Mucosa of rectum (tissue), 2 donors: Measurements from ENCODE around the gene TBATA.

Experiments used
- H3K27ac ChIP-seq, 2 donors: one replicate each; pipeline ENCODE4 v1.7.0; 2013; ENCODE audit warnings: inconsistent platforms in 2 of 2, low read depth in 2 of 2, low read length in 2 of 2
- H3K27me3 ChIP-seq, 2 donors: one replicate each; pipeline ENCODE4 v1.7.0; 2013; ENCODE audit warnings: low read length in 2 of 2; ENCODE audit not compliant: control insufficient read depth in 2 of 2, insufficient read depth in 2 of 2
- H3K36me3 ChIP-seq, 2 donors: one replicate each; pipeline ENCODE4 v1.7.0; 2013; ENCODE audit warnings: low read length in 2 of 2; ENCODE audit not compliant: control insufficient read depth in 2 of 2, insufficient read depth in 2 of 2
- H3K4me1 ChIP-seq, 2 donors: one replicate each; pipeline ENCODE4 v1.7.0; 2013; ENCODE audit warnings: low read length in 2 of 2, mild to moderate bottlenecking in 1 of 2; ENCODE audit not compliant: control insufficient read depth in 2 of 2, insufficient read depth in 2 of 2
- H3K4me3 ChIP-seq, 2 donors: one replicate each; pipeline ENCODE4 v1.7.0; 2013; ENCODE audit warnings: low read length in 2 of 2
- H3K9ac ChIP-seq, 2 donors: one replicate each; pipeline ENCODE4 v1.7.0; 2013; ENCODE audit warnings: low read length in 2 of 2, low read depth in 1 of 2, mild to moderate bottlenecking in 1 of 2
- H3K9me3 ChIP-seq, 2 donors: one replicate each; pipeline ENCODE4 v1.7.0; 2013; ENCODE audit warnings: low read length in 2 of 2; ENCODE audit not compliant: control insufficient read depth in 2 of 2
- donor health status: healthy.
- donor health status: Normal muscosa, but diverticular disease.

The TBATA gene

DNA sequence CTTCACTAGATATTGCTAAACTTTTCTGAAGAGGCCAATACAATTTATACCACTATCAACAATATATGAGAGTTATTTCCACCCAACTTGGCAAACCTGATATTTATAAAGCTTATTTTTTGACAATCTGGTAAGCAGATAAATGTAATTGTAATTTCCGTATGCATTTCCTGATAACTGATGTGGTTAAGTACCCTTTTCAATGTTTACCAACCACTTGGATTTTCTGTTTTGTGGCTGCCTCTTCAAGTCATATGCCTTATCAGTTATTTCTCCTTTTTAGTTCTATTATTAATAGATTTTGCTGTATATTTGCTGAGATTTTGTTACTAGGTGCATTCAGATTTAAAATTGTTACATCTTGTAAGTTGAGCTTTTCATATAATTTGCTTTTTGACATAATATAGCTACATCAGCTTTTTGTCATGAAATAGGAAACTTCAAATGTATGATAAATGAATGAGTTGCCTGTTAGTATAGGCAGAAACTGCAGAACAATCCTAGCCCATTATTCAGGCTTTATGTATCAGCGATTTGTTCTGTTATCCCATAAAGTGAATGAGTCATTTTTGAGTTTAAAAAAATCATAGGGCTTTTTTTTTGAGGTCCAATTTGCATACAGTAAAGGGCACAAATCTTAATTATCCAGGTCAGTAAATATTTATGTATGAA lies 42.0 kb upstream of the TBATA start:
- no peak overlapping the region for H3K27ac ChIP-seq
- no peak overlapping the region for H3K9ac ChIP-seq
- H3K4me1 ChIP-seq: peaks cover 27 to 36% of the 10 kb centered on the region in 2 donors

DNA sequence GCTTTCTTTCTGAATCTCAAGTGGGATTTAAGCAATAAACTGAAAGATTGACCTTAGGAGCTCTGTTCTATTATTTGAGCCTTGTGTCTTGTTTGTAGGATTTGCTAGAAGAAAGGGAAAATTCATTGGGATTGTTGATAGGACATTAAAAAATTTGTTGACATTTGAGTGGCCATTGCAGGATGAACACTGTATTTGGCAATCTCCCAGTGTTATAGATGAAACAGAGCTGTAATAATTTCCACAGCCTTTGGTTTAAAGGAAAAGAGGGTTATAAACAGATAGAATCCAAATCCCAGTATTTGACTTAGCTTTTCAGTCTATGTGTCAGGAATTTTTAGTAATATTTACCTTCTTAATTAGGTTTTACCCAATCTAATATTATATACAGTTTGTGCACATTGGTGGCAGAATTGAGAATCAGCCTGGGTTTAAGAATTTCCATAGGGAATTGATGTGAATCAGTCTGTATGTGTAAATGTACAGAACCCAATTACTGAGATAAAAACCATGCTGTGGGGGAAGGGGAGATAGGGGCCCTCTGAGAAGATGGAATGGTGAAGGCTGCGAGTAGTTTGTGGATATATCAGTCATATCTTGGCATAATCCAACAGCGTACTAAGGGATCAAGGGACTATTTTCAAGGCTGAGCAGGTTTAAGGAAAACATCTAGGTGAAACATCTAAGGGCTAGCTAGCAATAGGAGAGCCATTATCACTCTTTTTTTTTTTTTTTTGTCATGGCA lies 37.1 kb upstream of the TBATA start:
- Histone ChIP-seq H3K36me3 (peaks cover 12 to 27% of the 10 kb centered on the region in 2 donors), H3K4me3 (no peak overlapping the region), H3K4me1 (peaks cover 3% of the 10 kb centered on the region in 2 donors), H3K9ac (no peak overlapping the region), H3K27ac (no peak overlapping the region), H3K9me3 (no peaks in the 10 kb centered on the region), H3K27me3 (no peaks in the 10 kb centered on the region)

More for the DNA sequence above, 42.0 kb upstream of the TBATA start:
- no peaks in the 10 kb centered on the region for H3K9me3 ChIP-seq
- H3K4me3 ChIP-seq: no peak overlapping the region
- H3K36me3 ChIP-seq: peaks cover 0 to 8% of the 10 kb centered on the region in 2 donors
- no peaks in the 10 kb centered on the region for H3K27me3 ChIP-seq

GRCh38 chr10:70820976-70821750 lies 36.0 kb upstream of the TBATA start:
- no peak overlapping the region for H3K27ac ChIP-seq
- H3K9me3 ChIP-seq: no peaks in the 10 kb centered on the region
- peaks cover 12 to 25% of the 10 kb centered on the region in 2 donors for H3K36me3 ChIP-seq
- H3K4me1 ChIP-seq: peaks cover 0 to 4% of the 10 kb centered on the region in 2 donors
- H3K4me3 ChIP-seq: no peak overlapping the region
- no peak overlapping the region for H3K9ac ChIP-seq
- H3K27me3 ChIP-seq: no peaks in the 10 kb centered on the region

DNA sequence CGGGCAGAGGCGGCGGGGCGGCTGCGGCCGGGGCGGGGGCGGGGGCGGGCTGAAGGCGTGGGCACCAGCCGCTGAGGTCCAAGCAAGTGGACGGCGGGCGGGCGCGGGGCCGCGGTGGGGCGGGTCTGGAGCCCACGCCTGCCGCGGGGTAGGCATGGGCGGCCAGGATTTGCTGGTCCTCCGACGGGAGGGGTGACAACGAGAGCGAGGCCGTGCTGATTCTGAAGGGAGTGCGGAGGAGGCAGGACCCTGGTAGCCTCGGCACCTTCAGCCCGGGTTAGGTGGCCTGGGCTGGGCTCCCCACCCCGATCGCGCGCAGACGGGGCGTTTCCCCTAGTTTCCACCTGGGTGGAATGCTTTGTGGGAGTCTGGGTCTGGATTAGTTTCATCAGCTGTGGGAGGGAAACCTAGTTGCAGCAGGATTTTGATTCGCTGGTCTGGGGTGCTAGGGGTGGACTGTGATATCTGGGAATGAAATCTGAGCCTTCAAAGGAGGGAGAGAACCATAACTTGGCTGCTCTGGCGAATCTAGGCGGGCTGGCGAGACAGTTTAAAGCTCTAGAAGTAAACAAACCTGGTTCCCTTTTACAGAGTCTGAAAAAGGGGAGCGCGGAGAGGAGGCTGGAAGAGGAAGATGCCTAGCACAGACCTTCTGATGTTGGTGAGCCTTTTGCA lies 31.2 kb upstream of the TBATA start:
- no peaks in the 10 kb centered on the region for H3K27me3 ChIP-seq
- H3K4me1 ChIP-seq: peaks cover 0 to 4% of the 10 kb centered on the region in 2 donors
- H3K9me3 ChIP-seq: no peaks in the 10 kb centered on the region
- peak overlapping the region; percentile 73 to 79 for H3K9ac ChIP-seq
- peaks cover 12 to 15% of the 10 kb centered on the region in 2 donors for H3K36me3 ChIP-seq
- peak overlapping the region; percentile 89 to 91 for H3K27ac ChIP-seq
- peak overlapping the region; percentile 84 to 87 for H3K4me3 ChIP-seq

DNA sequence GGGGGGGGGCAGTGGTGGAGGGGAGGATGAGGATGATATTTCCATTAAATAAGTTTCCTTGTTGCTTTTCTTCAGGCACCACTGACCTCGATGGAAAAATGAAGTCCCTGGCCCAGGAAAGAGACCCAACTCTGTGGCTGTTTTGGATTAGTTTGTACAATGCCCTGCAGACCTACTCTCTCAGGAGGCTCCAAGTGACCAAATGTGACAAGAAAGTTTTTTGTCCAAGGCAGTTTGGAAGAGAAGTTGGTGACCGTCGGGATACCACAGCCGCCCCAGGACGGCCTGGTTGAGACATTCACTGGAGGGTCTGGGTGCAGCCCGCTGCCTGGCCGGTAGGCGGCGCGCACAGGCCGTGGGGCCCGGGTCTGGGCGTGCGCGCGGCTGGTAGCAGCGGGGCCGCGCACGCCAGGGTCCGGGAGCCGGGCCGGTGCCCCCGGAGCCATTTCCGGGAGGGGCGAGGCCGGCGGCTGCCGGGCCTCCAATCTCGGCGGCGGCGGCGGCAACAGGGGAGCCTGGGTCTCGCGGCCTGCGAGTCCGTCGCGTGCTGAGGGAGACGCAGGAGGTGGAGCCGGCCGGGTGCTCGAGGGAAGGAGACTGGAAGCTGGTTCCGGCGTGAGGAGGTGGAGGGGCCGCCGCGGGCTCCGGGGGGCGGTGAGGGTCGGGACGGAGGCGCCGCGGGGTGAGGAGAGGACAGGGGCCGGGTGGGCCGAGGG lies 30.5 kb upstream of the TBATA start, which contains the start of gene SGPL1:
Gene SGPL1, plus strand, starts transcription at position 445 of the 716 bp plus-strand sequence. CDS start 906 bp downstream, outside the sequence.
- peaks cover 8 to 15% of the 10 kb centered on the region in 2 donors for H3K36me3 ChIP-seq
- H3K27ac ChIP-seq: peak within 1 kb of the TSS; percentile 89 to 91
- no peaks in the 10 kb centered on the region for H3K27me3 ChIP-seq
- peak within 1 kb of the TSS; percentile 84 to 87 for H3K4me3 ChIP-seq
- H3K4me1 ChIP-seq: peaks cover 0 to 4% of the 10 kb centered on the region in 2 donors
- peak within 1 kb of the TSS; percentile 73 to 79 for H3K9ac ChIP-seq
- H3K9me3 ChIP-seq: no peaks in the 10 kb centered on the region

GRCh38 chr10:70814126-70814525 lies 28.9 kb upstream of the TBATA start:
- Histone ChIP-seq H3K9me3 (no peaks in the 10 kb centered on the region), H3K27ac (no peak overlapping the region), H3K27me3 (no peaks in the 10 kb centered on the region), H3K9ac (no peak overlapping the region), H3K36me3 (peaks cover 0 to 10% of the 10 kb centered on the region in 2 donors), H3K4me3 (no peak overlapping the region), H3K4me1 (peaks cover 0 to 4% of the 10 kb centered on the region in 2 donors)

- Histone ChIP-seq H3K27ac (no peak overlapping the region), H3K9ac (no peak overlapping the region), H3K9me3 (no peaks in the 10 kb centered on the region), H3K4me3 (no peak overlapping the region), H3K27me3 (no peaks in the 10 kb centered on the region), H3K4me1 (peaks cover 0 to 4% of the 10 kb centered on the region in 2 donors), H3K36me3 (no peaks in the 10 kb centered on the region)
Observed at GRCh38 chr10:70812814-70813213, 27.6 kb upstream of the TBATA start.

DNA sequence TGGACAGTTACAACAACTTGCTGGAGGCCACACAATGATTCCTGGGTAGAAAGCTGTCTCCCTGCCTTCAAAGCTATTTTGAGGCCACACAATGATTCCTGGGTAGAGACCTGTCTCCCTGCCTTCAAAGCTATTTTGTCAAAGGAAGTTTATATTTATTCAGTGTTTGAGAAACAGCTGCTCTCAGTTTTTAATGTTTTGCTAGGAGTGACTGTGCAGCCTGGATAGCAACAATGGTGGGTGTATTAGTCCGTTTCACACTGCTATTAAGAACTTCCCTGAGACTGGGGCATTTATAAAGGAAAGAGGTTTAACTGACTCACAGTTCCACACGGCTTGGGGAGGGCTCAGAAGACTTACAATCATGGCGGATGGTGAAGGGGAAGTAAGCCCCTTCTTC lies 26.7 kb upstream of the TBATA start:
- H3K27ac ChIP-seq: no peak overlapping the region
- H3K4me3 ChIP-seq: no peak overlapping the region
- no peak overlapping the region for H3K9ac ChIP-seq
- H3K36me3 ChIP-seq: no peaks in the 10 kb centered on the region
- H3K27me3 ChIP-seq: no peaks in the 10 kb centered on the region
- H3K4me1 ChIP-seq: peaks cover 0 to 3% of the 10 kb centered on the region in 2 donors
- H3K9me3 ChIP-seq: no peaks in the 10 kb centered on the region

DNA sequence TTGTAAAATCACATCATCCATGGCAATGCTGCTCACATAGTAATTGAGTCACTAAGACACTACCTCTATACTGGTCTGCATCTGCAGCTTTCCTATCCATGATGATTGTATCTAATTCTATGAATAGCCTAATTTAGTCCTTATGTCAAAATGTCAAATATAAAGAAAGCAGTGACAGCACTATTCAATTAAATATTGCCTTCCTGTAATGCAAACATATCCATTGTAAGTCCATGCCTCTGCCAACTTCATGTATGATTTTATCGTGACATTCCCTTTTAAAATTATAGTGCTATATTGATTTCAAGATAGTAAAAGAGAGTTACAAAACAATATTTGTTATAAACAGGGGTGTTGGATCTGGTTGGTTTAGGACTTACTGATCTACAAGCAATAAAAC lies 25.8 kb upstream of the TBATA start:
- Histone ChIP-seq H3K9me3 (no peaks in the 10 kb centered on the region), H3K36me3 (no peaks in the 10 kb centered on the region), H3K9ac (no peak overlapping the region), H3K4me3 (no peak overlapping the region), H3K4me1 (no peaks in the 10 kb centered on the region), H3K27me3 (no peaks in the 10 kb centered on the region), H3K27ac (no peak overlapping the region)
